SK-N-SH (cell line): Measurements from ENCODE around the gene GPR18. TPM values are rescaled to one million over a fixed set of nuclear protein-coding genes. Genes with fewer than 3 reads are reported as not detected.

ENCODE experiments used
- CTCF ChIA-PET: fragments of 300-600, 350-600 bp; formaldehyde crosslinking; extraction: SDS; loops from one replicate; lab custom pipeline; 2021; lab: Yijun Ruan, JAX
- POLR2A ChIA-PET: fragments of 350-600 bp; sonication (Branson Sonifier 250); formaldehyde crosslinking; extraction: SDS; loops from one replicate; lab custom pipeline; 2020; ENCODE audit warnings: antibody characterized with exemption, inconsistent platforms; lab: Yijun Ruan, JAX
- DNase-seq: peaks from one replicate; pipeline ENCODE4 v3.0.0; 2012
- H2AFZ ChIP-seq: fragments of 200-600 bp; sonication (generic); 2 replicates; pipeline ENCODE4 v1.8.1; 2016; ENCODE audit warnings: antibody characterized with exemption, mild to moderate bottlenecking, low read depth
- H3F3A ChIP-seq: fragments of 200-600 bp; sonication (generic); replicated peaks from 2 replicates; pipeline ENCODE3; 2016; ENCODE audit warnings: antibody characterized with exemption, mild to moderate bottlenecking; ENCODE audit not compliant: insufficient read depth
- H3K27ac ChIP-seq, 2 experiments: fragments of 200-500 bp in 1 of 2; fragments of 200-600 bp in 1 of 2; sonication (Bioruptor generic) in 1 of 2; sonication (generic), shearing (Covaris generic) in 1 of 2; 2 replicates each; pipeline versions ENCODE4 v1.5.1 to v1.6.1; 2014 to 2016; ENCODE audit warnings: low read depth in 2 of 2, inconsistent platforms in 1 of 2, low read length in 1 of 2, mild to moderate bottlenecking in 1 of 2, mixed read lengths in 1 of 2
- H3K27me3 ChIP-seq: fragments of 200-600 bp; sonication (generic), shearing (Covaris generic); 2 replicates; pipeline ENCODE4 v1.6.1; 2016; ENCODE audit warnings: mixed run types; ENCODE audit not compliant: insufficient read depth
- H3K36me3 ChIP-seq, 2 experiments: fragments of 200-500 bp in 1 of 2; fragments of 200-600 bp in 1 of 2; sonication (Bioruptor generic) in 1 of 2; sonication (generic) in 1 of 2; replicated peaks in 1 of 2; 2 replicates each; pipeline versions ENCODE3 to v1.5.1; 2014 to 2016; ENCODE audit warnings: low read length in 1 of 2, mild to moderate bottlenecking in 1 of 2; ENCODE audit not compliant: insufficient read depth in 2 of 2, control insufficient read depth in 1 of 2
- H3K4me1 ChIP-seq, 2 experiments: fragments of 200-500 bp in 1 of 2; fragments of 200-600 bp in 1 of 2; sonication (Bioruptor generic) in 1 of 2; sonication (generic), shearing (Covaris generic) in 1 of 2; 2 replicates each; pipeline versions ENCODE4 v1.5.1 to v1.6.1; 2014 to 2016; ENCODE audit warnings: low read depth in 1 of 2, low read length in 1 of 2, mixed run types in 1 of 2; ENCODE audit not compliant: insufficient read depth in 2 of 2, control insufficient read depth in 1 of 2
- H3K4me2 ChIP-seq: fragments of 200-600 bp; sonication (generic), shearing (Covaris generic); 2 replicates; pipeline ENCODE4 v1.6.1; 2017; ENCODE audit warnings: mixed run types
- H3K4me3 ChIP-seq, 2 experiments: fragments of 200-500 bp in 1 of 2; fragments of 200-600 bp in 1 of 2; sonication (Bioruptor generic) in 1 of 2; sonication (generic), shearing (Covaris generic) in 1 of 2; 2 replicates each; pipeline versions ENCODE4 v1.5.1 to v1.8.1; 2014 to 2016; ENCODE audit warnings: low read depth in 2 of 2, inconsistent platforms in 1 of 2, low read length in 1 of 2, mild to moderate bottlenecking in 1 of 2, mixed read lengths in 1 of 2, moderate library complexity in 1 of 2
- H3K79me2 ChIP-seq: fragments of 200-600 bp; sonication (generic); 2 replicates; pipeline ENCODE4 v1.8.1; 2017; ENCODE audit warnings: mild to moderate bottlenecking; ENCODE audit not compliant: insufficient read depth
- H3K9ac ChIP-seq: fragments of 200-600 bp; sonication (generic); 2 replicates; pipeline ENCODE4 v1.6.1; 2017; ENCODE audit warnings: mixed run types
- H3K9me2 ChIP-seq: fragments of 200-600 bp; sonication (generic); 2 replicates; pipeline ENCODE4 v1.6.1; 2017; ENCODE audit warnings: mixed run types
- H3K9me3 ChIP-seq: fragments of 200-600 bp; sonication (generic); 2 replicates; pipeline ENCODE4 v1.6.1; 2017; ENCODE audit warnings: mixed run types, mild to moderate bottlenecking, moderate library complexity
- H4K20me1 ChIP-seq: fragments of 200-600 bp; sonication (generic); 2 replicates; pipeline ENCODE4 v1.6.1; 2017; ENCODE audit warnings: mild to moderate bottlenecking, mixed run types; ENCODE audit not compliant: insufficient read depth
- FOSL2 ChIP-seq: IDR thresholded peaks from 2 replicates; pipeline ENCODE4 v1.4.0; 2012; ENCODE audit warnings: low read depth, mild to moderate bottlenecking, moderate library complexity, borderline replicate concordance
- GATA2 ChIP-seq: sonication (generic); formaldehyde crosslinking; IDR thresholded peaks from 2 replicates; pipeline ENCODE4 v1.5.0; 2020; ENCODE audit warnings: mild to moderate bottlenecking, missing genetic modification reagents
- MAX ChIP-seq: IDR thresholded peaks from 2 replicates; pipeline ENCODE4 v1.4.0; 2012; ENCODE audit warnings: low read depth
- MEF2A ChIP-seq: IDR thresholded peaks from 2 replicates; pipeline ENCODE4 v1.4.0; 2012; ENCODE audit warnings: low read depth, borderline replicate concordance
- PBX3 ChIP-seq: IDR thresholded peaks from 2 replicates; pipeline ENCODE4; 2012
- POLR2AphosphoS5 ChIP-seq: IDR thresholded peaks from 2 replicates; pipeline ENCODE4 v1.6.1; 2012; ENCODE audit warnings: low read depth, low read length
- RAD21 ChIP-seq: IDR thresholded peaks from 2 replicates; pipeline ENCODE4 v1.6.1; 2012; ENCODE audit warnings: mild to moderate bottlenecking, low read length
- RCOR1 ChIP-seq: fragments of 150-350 bp; IDR thresholded peaks from 2 replicates; pipeline ENCODE4 v1.6.1; 2017; ENCODE audit warnings: antibody characterized with exemption, low read length
- REST ChIP-seq: IDR thresholded peaks from 2 replicates; pipeline ENCODE4 v1.6.1; 2012; ENCODE audit warnings: mild to moderate bottlenecking, low read depth, low read length, moderate library complexity
- RFX5 ChIP-seq: IDR thresholded peaks from 2 replicates; pipeline ENCODE4 v1.6.1; 2012; ENCODE audit warnings: mild to moderate bottlenecking, improper control_type of control experiment, low read length
- TAF1 ChIP-seq: IDR thresholded peaks from 2 replicates; pipeline ENCODE4 v1.6.1; 2012; ENCODE audit warnings: low read depth, mild to moderate bottlenecking, low read length, moderate library complexity, borderline replicate concordance
- TEAD4 ChIP-seq: IDR thresholded peaks from 2 replicates; pipeline ENCODE4 v1.4.0; 2012; ENCODE audit warnings: mild to moderate bottlenecking, borderline replicate concordance; ENCODE audit not compliant: insufficient read depth
- ZBTB33 ChIP-seq: IDR thresholded peaks from 2 replicates; pipeline ENCODE4 v1.4.0; 2012; ENCODE audit warnings: low read depth, borderline replicate concordance
- WGBS: methylation state at CpG from one replicate; pipeline ENCODE4 v1.1.6; 2017; ENCODE audit warnings: low lambda C conversion rate; 5-methylcytosine and 5-hydroxymethylcytosine counted together
- polyA plus RNA-seq, 3 experiments: library from polyadenylated mRNA; depleted of rRNA; stranded (reverse); fragments of >200 nt; gene quantifications; 2 replicates each; pipeline ENCODE4 v1.2.3, GENCODE V29; 2012

GPR18 gene
- polyA plus RNA-seq, 1 of the 3 experiments (the other 2 are of a cell fraction): not detected

- H2AFZ ChIP-seq: no peak overlapping the region
- H3K4me2 ChIP-seq: no peak overlapping the region
- no peaks in the 10 kb centered on the region for H3K27me3 ChIP-seq
- no peak for DNase-seq
- H4K20me1 ChIP-seq: no peaks in the 10 kb centered on the region
- POLR2A ChIA-PET: interaction anchor here (1.1 kb wide), 1 partner anchor 64 kb away, joined by 3 read pairs; no protein-coding TSS in a partner anchor
- H3F3A ChIP-seq: no peaks in the 10 kb centered on the region
- H3K9me2 ChIP-seq: no peaks in the 10 kb centered on the region
- no peak overlapping the region for H3K27ac ChIP-seq
- TF ChIP-seq REST (no peak), RCOR1 (no peak), MAX (no peak)
- no CpG with 5 or more reads among the region's 1 CpG for WGBS
- no peak overlapping the region for H3K9ac ChIP-seq
- peaks cover 7 to 34% of the 10 kb centered on the region in 2 experiments for H3K36me3 ChIP-seq
- H3K4me1 ChIP-seq: no peaks in the 10 kb centered on the region
- H3K4me3 ChIP-seq: no peak overlapping the region
- H3K79me2 ChIP-seq: no peaks in the 10 kb centered on the region; the same call in 1 of the 2 replicates
- CTCF ChIA-PET: interaction anchor here (1.1 to 10.4 kb wide), 5 partner anchors 9 to 171 kb away, joined by 3 to 184 read pairs (median 16); partner anchors contain the start of gene UBAC2
- no peaks in the 10 kb centered on the region for H3K9me3 ChIP-seq
These were observed 5.9 kb upstream of the GPR18 start for GRCh38 chr13:99264051-99264450.

GRCh38 chr13:99263126-99263785, 5.1 kb upstream of the GPR18 start:
- H3K4me1 ChIP-seq: no peaks in the 10 kb centered on the region
- WGBS: 95% methylated on average over 7 of the region's 7 CpGs
- ChIA-PET POLR2A (no interaction called here), CTCF (interaction anchor here (2.6 to 10.4 kb wide), 4 partner anchors 8 to 172 kb away, joined by 16 to 184 read pairs (median 18); partner anchors contain the start of gene UBAC2)
- no peak overlapping the region for H2AFZ ChIP-seq
- H3K27ac ChIP-seq: no peak overlapping the region
- no peaks in the 10 kb centered on the region for H3K9me2 ChIP-seq
- H3K79me2 ChIP-seq: no peaks in the 10 kb centered on the region; the same call in 1 of the 2 replicates
- H3K4me3 ChIP-seq: no peak overlapping the region
- peaks cover 11 to 34% of the 10 kb centered on the region in 2 experiments for H3K36me3 ChIP-seq
- no peaks in the 10 kb centered on the region for H4K20me1 ChIP-seq
- no peak for DNase-seq
- H3K9me3 ChIP-seq: no peaks in the 10 kb centered on the region
- H3K27me3 ChIP-seq: no peaks in the 10 kb centered on the region
- H3K9ac ChIP-seq: no peak overlapping the region
- no peak for TF ChIP-seq RCOR1
- TF ChIP-seq GATA2 (CRISPR knock-in tag): no peak
- H3K4me2 ChIP-seq: no peak overlapping the region
- no peaks in the 10 kb centered on the region for H3F3A ChIP-seq

GRCh38 chr13:99261059-99261458, 2.9 kb upstream of the GPR18 start:
- Histone ChIP-seq H3K4me3 (no peak overlapping the region), H4K20me1 (no peaks in the 10 kb centered on the region), H3K4me1 (no peaks in the 10 kb centered on the region; a peak in 2 of 4 replicates), H3K36me3 (peaks cover 20 to 33% of the 10 kb centered on the region in 2 experiments), H2AFZ (no peak overlapping the region), H3F3A (no peaks in the 10 kb centered on the region), H3K9me3 (no peaks in the 10 kb centered on the region), H3K4me2 (no peak overlapping the region), H3K27ac (no peak overlapping the region), H3K9me2 (no peaks in the 10 kb centered on the region), H3K9ac (no peak overlapping the region), H3K27me3 (no peaks in the 10 kb centered on the region), H3K79me2 (no peaks in the 10 kb centered on the region; the same call in 1 of the 2 replicates)
- no peak for DNase-seq
- ChIA-PET CTCF (interaction anchor here (0.9 to 2.7 kb wide), 4 partner anchors 9 to 202 kb away, joined by 4 to 16 read pairs (median 12); no protein-coding TSS in a partner anchor), POLR2A (no interaction called here)
- WGBS: 100% methylated on average over 1 of the region's 1 CpG
- no peak for TF ChIP-seq TEAD4
- no peak for TF ChIP-seq TAF1
- no peak for TF ChIP-seq ZBTB33
- no peak for TF ChIP-seq RCOR1
- TF ChIP-seq MEF2A: no peak
- no peak for TF ChIP-seq RFX5
- no peak for TF ChIP-seq PBX3
- no peak for TF ChIP-seq POLR2AphosphoS5
- TF ChIP-seq RAD21: no peak
- no peak for TF ChIP-seq FOSL2
